WTC11 (cell line): Measurements from ENCODE around the gene RFX3.

ENCODE experiments used
- CBFB ChIP-seq: sonication (generic); formaldehyde crosslinking; IDR thresholded peaks from 2 replicates; pipeline ENCODE4 v1.8.1; 2022; ENCODE audit warnings: mild to moderate bottlenecking, low read depth, missing genetic modification reagents
- JUN ChIP-seq: sonication (generic); formaldehyde crosslinking; IDR thresholded peaks from 2 replicates; pipeline ENCODE4 v1.8.0; 2023; ENCODE audit warnings: mild to moderate bottlenecking, missing genetic modification reagents
- SP1 ChIP-seq: sonication (generic); formaldehyde crosslinking; conservative IDR thresholded peaks from 2 replicates; pipeline ENCODE4 v1.8.1; 2022; ENCODE audit warnings: missing genetic modification reagents
- TEAD1 ChIP-seq: sonication (generic); formaldehyde crosslinking; IDR thresholded peaks from 2 replicates; pipeline ENCODE4 v1.8.0; 2022; ENCODE audit warnings: mild to moderate bottlenecking, missing genetic modification reagents
- TEAD4 ChIP-seq: sonication (generic); formaldehyde crosslinking; IDR thresholded peaks from 2 replicates; pipeline ENCODE4 v1.8.0; 2022; ENCODE audit warnings: mild to moderate bottlenecking, missing genetic modification reagents
- ZNF121 ChIP-seq: sonication (generic); formaldehyde crosslinking; IDR thresholded peaks from 2 replicates; pipeline ENCODE4 v1.8.0; 2023; ENCODE audit warnings: missing genetic modification reagents
- TF ChIP-seq, protein P1 (sequence below): fragments of 250-450 bp; sonication (Bioruptor Pico); IDR thresholded peaks from 2 replicates; pipeline ENCODE4 v1.8.0; 2021; ENCODE audit warnings: mild to moderate bottlenecking
- TF ChIP-seq, protein P2 (sequence below): sonication (generic); formaldehyde crosslinking; conservative IDR thresholded peaks from 2 replicates; pipeline ENCODE4 v1.8.1; 2022; ENCODE audit warnings: mild to moderate bottlenecking, missing genetic modification reagents
- TF ChIP-seq, protein P3 (sequence below): sonication (generic); formaldehyde crosslinking; IDR thresholded peaks from 2 replicates; pipeline ENCODE4 v1.8.0; 2022; ENCODE audit warnings: mild to moderate bottlenecking, missing genetic modification reagents
- TF ChIP-seq, protein P4 (sequence below): fragments of 200-600 bp; IDR thresholded peaks from 2 replicates; pipeline ENCODE4 v1.8.0; 2022; ENCODE audit warnings: antibody characterized with exemption
- TF ChIP-seq, protein P5 (sequence below): sonication (generic); formaldehyde crosslinking; IDR thresholded peaks from 2 replicates; pipeline ENCODE4 v1.8.1; 2023; ENCODE audit warnings: mild to moderate bottlenecking, missing genetic modification reagents, moderate library complexity
- TF ChIP-seq, protein P6 (sequence below): sonication (generic); formaldehyde crosslinking; IDR thresholded peaks from 2 replicates; pipeline ENCODE4 v1.8.0; 2023; ENCODE audit warnings: missing genetic modification reagents

DNA sequence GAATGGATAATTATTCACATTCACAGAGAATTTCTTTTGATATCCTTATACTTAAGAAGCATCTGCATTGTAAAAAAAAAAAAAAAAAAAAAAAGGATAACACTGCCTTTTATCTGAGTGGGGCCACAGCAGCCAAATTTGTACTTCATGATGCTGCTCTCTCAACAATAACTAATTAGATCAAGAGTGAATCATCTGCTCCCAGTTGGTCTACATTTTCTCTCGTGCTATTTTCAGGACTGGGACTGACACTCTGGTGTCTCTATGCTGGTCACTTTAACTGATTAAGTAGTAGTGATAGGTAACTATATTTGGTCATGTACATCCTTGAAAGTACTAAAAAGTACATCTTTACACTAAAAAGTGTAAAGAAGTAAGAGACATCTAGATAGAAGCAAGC is 90.1 kb downstream of the RFX3 start:
- TF ChIP-seq, protein P1, sequence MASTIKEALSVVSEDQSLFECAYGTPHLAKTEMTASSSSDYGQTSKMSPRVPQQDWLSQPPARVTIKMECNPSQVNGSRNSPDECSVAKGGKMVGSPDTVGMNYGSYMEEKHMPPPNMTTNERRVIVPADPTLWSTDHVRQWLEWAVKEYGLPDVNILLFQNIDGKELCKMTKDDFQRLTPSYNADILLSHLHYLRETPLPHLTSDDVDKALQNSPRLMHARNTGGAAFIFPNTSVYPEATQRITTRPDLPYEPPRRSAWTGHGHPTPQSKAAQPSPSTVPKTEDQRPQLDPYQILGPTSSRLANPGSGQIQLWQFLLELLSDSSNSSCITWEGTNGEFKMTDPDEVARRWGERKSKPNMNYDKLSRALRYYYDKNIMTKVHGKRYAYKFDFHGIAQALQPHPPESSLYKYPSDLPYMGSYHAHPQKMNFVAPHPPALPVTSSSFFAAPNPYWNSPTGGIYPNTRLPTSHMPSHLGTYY (CRISPR knock-in tag) = no peak
- TF ChIP-seq SP1 = no peak
- no peak for TF ChIP-seq TEAD4 (CRISPR knock-in tag)
- TF ChIP-seq, protein P2, sequence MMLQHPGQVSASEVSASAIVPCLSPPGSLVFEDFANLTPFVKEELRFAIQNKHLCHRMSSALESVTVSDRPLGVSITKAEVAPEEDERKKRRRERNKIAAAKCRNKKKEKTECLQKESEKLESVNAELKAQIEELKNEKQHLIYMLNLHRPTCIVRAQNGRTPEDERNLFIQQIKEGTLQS (CRISPR knock-in tag) = no peak
- TF ChIP-seq, protein P3, sequence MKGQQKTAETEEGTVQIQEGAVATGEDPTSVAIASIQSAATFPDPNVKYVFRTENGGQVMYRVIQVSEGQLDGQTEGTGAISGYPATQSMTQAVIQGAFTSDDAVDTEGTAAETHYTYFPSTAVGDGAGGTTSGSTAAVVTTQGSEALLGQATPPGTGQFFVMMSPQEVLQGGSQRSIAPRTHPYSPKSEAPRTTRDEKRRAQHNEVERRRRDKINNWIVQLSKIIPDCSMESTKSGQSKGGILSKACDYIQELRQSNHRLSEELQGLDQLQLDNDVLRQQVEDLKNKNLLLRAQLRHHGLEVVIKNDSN (CRISPR knock-in tag) = no peak
- TF ChIP-seq, protein P4, sequence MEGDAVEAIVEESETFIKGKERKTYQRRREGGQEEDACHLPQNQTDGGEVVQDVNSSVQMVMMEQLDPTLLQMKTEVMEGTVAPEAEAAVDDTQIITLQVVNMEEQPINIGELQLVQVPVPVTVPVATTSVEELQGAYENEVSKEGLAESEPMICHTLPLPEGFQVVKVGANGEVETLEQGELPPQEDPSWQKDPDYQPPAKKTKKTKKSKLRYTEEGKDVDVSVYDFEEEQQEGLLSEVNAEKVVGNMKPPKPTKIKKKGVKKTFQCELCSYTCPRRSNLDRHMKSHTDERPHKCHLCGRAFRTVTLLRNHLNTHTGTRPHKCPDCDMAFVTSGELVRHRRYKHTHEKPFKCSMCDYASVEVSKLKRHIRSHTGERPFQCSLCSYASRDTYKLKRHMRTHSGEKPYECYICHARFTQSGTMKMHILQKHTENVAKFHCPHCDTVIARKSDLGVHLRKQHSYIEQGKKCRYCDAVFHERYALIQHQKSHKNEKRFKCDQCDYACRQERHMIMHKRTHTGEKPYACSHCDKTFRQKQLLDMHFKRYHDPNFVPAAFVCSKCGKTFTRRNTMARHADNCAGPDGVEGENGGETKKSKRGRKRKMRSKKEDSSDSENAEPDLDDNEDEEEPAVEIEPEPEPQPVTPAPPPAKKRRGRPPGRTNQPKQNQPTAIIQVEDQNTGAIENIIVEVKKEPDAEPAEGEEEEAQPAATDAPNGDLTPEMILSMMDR = no peak
- no peak for TF ChIP-seq TEAD1 (CRISPR knock-in tag)
- no peak for TF ChIP-seq ZNF121
- TF ChIP-seq, protein P5, sequence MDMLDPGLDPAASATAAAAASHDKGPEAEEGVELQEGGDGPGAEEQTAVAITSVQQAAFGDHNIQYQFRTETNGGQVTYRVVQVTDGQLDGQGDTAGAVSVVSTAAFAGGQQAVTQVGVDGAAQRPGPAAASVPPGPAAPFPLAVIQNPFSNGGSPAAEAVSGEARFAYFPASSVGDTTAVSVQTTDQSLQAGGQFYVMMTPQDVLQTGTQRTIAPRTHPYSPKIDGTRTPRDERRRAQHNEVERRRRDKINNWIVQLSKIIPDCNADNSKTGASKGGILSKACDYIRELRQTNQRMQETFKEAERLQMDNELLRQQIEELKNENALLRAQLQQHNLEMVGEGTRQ = no peak
- TF ChIP-seq, protein P6, sequence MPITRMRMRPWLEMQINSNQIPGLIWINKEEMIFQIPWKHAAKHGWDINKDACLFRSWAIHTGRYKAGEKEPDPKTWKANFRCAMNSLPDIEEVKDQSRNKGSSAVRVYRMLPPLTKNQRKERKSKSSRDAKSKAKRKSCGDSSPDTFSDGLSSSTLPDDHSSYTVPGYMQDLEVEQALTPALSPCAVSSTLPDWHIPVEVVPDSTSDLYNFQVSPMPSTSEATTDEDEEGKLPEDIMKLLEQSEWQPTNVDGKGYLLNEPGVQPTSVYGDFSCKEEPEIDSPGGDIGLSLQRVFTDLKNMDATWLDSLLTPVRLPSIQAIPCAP = no peak
- no peak for TF ChIP-seq JUN (CRISPR knock-in tag)
- TF ChIP-seq CBFB (CRISPR knock-in tag) = no peak
